Hepatocyte (in vitro differentiated cells): ENCODE data around the gene AMBRA1.

Experiments
- CTCF ChIP-seq: fragments of 200-600 bp; sonication (generic); IDR thresholded peaks from 2 replicates; pipeline ENCODE4 v1.5.1; 2016; ENCODE audit warnings: antibody characterized with exemption, mild to moderate bottlenecking; ENCODE audit not compliant: poor library complexity
- EZH2 ChIP-seq: fragments of 200-600 bp; sonication (generic); IDR thresholded peaks from 2 replicates; pipeline ENCODE4 v1.6.1; 2016; ENCODE audit warnings: antibody characterized with exemption, mild to moderate bottlenecking, borderline replicate concordance
- EZH2phosphoT487 ChIP-seq: fragments of 200-600 bp; sonication (generic); IDR thresholded peaks from one replicate; pipeline ENCODE4 v1.6.1; 2018; ENCODE audit warnings: antibody characterized with exemption, mild to moderate bottlenecking, low read depth, moderate library complexity; ENCODE audit not compliant: unreplicated experiment, severe bottlenecking

GRCh38 chr11:46414466-46414796 lies 179.4 kb downstream of the AMBRA1 start:
- no peak for TF ChIP-seq CTCF
- TF ChIP-seq EZH2: no peak
- no peak for TF ChIP-seq EZH2phosphoT487
